GM20431 (cell line): ENCODE results near the gene ATXN2.
"Not testable (repeated sequence)": the region's sequence is repeated elsewhere in the genome, so short reads cannot be mapped to it uniquely, and the experiment has no call there.

Experiments used
- in situ Hi-C: fragments of 300-500 bp; cut with MseI, MboI; formaldehyde crosslinking; loops from one replicate; pipeline ENCODE4 v1.15.0; 2020; ENCODE audit warnings: low sequenced_read_pairs; ENCODE audit not compliant: unreplicated experiment

Gene ATXN2

GRCh38 chr12:111519083-111519482, 80.0 kb downstream of the ATXN2 start:
- in situ Hi-C loops, result no loop called here

GRCh38 chr12:111507719-111508118, 91.4 kb downstream of the ATXN2 start:
- in situ Hi-C loops, result not testable (repeated sequence)

DNA sequence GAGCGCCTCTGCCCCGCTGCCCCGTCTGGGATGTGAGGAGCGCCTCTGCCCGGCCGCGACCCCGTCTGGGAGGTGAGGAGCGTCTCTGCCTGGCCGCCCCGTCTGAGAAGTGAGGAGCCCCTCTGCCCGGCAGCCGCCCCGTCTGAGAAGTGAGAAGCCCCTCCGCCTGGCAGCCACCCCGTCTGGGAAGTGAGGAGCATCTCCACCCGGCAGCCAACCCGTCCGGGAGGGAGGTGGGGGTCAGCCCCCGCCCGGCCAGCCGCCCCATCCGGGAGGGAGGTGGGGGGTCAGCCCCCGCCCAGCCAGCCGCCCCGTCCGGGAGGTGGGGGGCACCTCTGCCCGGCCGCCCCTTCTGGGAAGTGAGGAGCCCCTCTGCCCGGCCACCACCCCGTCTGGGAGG, 91.9 kb downstream of the ATXN2 start:
- in situ Hi-C loops, result not testable (repeated sequence)

DNA sequence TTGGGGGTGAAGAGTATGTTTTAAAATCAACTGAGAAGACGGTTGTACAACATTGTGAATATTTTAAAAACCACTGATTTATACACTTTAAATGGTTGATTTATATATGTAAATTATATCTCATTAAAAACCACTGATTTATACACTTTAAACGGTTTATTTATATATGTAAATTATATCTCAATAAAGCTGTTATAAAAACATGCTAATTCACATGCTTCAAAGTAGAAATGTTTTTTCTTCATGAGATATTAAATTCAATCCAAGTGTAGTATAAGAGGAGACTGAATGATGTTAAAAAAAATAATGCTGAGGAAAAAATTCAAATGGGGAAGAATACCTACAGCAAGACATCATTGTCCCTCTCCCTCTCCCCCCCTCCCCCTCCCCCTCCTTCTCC, 92.9 kb downstream of the ATXN2 start:
- in situ Hi-C loops, result no loop called here

DNA sequence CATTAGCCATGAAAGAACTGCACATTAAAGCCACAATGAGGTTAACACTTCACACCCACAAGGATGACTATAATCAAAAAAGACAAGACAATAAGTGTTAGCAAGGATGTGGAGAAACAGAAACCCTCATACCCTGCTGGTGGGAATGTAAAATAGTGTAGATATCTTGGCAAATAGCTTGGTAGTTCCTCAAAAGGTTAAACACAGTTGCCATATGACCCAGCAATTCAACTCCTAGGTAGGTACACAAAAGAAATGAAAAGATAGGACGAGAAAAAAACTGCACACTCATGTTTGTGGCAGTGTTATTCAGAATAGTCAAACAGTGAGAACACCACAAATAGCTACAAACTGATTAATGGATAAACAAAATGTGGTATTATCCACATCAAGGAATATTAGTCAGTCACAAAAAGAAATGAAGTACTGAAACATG, 93.5 kb downstream of the ATXN2 start:
- in situ Hi-C loops, result no loop called here

DNA sequence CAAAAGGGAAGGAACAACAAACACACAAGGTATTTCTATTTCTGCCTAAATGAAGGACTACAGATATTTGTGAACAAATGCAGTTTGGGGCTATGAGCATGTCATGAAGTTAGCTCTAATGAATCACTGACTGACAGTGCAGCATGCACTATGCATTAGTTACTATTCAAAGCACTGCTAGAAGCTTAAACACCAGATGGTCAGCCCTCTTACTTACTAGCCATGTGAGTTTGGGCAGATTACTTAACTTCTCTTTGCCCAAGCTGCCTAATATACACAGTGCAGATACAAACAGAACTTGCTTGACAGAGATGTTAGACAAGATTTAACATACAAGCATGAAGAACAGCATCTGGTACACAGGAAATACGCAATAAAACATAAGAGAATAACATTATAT, 96.0 kb downstream of the ATXN2 start:
- in situ Hi-C loops, result no loop called here

GRCh38 chr12:111494676-111495075, 104.4 kb downstream of the ATXN2 start:
- in situ Hi-C loops, result no loop called here

- in situ Hi-C loops, result not testable (repeated sequence)
These were observed 106.1 kb downstream of the ATXN2 start for GRCh38 chr12:111492979-111493378.

GRCh38 chr12:111488798-111489197, 110.3 kb downstream of the ATXN2 start:
- in situ Hi-C loops, result no loop called here

DNA sequence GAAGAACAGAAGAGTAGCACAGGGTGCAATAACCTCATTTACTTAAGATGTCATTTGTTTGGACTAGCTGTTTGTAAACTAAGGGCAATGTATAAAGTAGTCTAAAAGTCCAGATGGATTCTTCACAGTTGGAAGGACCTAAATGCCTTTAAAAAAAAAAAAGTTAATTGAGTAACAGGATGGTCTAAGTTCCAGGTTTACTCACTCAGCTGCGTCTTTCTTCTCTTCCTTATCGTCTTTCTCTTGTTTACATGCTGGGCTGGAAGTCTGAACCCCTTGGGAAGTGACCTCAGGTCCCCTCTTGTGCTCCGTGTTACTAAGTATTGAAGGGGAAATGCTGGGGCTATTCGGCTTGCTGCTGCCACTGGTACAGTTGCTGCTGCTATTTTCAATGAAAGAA, 110.8 kb downstream of the ATXN2 start:
- in situ Hi-C loops, result no loop called here

DNA sequence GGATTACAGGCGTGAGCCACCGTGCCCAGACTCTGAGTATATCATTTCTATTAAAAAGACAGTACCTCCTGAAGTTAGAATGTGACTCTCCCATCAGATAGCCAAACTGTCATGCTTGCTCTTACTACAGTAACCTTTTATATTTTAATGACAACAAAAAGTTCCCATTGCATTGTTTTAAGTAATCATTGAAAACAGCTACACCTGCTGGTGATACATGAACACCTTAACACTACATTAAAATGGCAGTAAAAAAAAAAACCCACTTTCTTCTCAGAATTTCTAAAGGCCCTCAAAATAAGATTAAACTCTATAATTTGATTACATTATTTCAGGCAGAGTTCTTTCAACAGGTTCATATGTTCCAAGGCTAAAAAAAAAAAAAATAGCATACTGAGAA, 116.7 kb downstream of the ATXN2 start:
- in situ Hi-C loops, result no loop called here

DNA sequence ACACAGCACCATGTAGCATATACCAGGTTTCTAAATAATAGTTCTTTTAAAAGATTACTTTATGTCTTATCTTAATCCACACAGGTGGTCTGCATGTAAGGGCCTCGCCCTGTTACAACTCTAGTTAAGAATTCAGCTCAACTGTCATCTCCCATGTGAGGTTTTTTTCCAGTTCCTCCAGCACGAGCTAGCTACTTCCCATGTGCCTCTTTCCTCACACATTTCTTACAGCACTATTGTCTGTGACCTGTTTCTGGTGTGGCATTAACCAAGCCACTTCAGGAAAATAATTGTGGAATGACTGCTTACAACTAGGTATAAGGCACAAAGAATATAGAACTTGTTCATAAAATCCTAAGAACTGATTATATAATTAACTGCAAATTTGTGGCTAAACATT, 127.9 kb downstream of the ATXN2 start:
- in situ Hi-C loops, result no loop called here

DNA sequence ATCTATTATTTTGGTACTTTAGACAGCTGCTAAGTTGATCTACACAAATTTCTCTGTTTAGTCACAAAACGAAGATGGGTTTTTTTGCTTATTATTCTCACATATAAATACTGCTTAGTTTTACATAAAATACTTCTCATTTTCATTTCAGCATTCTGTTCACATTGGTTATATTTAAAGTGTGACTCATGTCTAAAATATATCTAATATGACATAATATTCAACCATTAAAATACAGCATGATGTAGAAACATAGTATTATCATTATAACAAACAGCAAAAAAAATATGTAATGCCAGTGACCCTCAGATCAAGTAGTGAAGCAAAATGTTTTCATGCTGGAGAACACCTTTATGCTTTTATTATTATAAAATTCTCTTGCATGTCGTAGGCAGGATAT, 129.7 kb downstream of the ATXN2 start:
- in situ Hi-C loops, result no loop called here

GRCh38 chr12:111467857-111468241, 131.3 kb downstream of the ATXN2 start:
- in situ Hi-C loops, result no loop called here

DNA sequence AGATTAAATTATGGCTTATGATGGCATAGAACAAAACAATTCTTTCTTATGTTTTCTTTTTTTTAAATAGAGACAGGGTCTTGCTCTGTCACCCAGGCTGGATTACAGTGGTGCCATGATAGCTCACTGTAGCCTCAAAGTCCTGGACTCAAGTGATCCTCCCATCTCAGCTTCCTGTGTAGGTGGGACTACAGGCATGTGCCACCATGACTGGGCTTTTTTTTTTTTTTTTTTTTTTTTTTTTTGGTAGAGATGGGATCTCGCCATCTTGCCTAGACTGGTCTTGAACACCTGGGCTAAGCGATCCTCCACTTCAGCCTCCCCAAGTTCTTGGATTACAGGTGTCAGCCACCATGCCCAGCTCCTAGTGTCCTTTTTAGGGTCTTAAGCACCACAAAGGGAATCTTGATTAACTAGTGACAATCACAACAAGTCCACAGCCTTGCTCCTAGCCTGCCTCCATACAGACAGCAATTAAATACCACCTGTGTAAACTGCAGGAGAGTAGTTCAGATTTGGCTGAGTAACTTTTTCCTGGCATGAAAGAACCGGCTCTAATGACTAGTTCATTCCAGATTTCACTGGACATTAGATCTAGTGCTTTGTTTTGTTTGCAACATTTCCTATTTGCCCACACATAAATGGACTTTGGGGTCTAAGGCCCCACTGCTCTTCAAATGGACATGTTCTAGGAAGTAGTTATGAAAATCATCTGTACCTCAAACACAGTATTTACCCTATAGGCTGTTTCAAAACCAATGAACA, 131.8 kb downstream of the ATXN2 start:
- in situ Hi-C loops, result no loop called here

DNA sequence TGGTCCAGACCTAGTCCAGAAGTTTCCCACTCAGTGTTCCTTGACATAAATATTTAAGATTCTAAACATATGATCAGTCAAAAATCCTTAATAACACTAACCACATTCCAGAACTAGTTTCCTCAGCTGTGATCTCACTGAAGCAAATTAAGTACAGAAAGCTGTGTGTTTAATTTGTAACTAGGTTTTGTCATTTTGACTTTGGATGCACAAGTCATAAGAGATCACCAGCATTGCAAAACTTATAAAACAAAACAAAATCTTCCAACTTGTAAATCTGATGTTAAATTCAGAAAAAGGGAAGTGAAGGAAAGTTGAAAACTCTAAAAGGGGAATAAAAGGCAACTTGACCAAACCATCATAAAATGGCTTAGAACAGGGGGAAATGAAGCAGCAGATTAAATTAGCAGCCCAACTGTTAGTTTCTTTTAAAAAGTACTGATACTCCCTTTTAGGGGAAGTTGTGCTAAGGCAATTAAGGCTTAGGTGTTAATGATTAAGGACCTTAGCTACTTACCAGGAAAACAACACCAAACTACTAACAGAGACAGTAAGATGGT, 136.8 kb downstream of the ATXN2 start:
- in situ Hi-C loops, result no loop called here

DNA sequence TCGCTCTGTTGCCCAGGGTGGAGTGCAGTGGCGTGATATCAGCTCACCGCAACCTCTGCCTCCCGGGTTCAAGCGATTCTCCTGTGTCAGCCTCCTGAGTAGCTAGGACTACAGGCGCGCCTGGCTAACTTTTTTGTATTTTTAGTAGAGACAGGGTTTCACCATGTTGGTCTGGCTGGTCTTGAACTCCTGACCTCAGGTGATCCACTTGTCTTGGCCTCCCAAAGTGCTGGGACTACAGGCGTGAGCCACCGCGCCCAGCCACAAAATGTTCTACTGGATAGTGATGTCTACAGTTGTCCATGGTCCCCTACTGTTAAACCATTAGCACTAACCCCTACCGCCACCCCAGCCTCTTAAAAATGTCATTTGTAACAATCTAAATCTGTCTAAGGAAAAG, 139.0 kb downstream of the ATXN2 start:
- in situ Hi-C loops, result not testable (repeated sequence)

- in situ Hi-C loops, result no loop called here
These were observed 140.5 kb downstream of the ATXN2 start for GRCh38 chr12:111458546-111459172.

DNA sequence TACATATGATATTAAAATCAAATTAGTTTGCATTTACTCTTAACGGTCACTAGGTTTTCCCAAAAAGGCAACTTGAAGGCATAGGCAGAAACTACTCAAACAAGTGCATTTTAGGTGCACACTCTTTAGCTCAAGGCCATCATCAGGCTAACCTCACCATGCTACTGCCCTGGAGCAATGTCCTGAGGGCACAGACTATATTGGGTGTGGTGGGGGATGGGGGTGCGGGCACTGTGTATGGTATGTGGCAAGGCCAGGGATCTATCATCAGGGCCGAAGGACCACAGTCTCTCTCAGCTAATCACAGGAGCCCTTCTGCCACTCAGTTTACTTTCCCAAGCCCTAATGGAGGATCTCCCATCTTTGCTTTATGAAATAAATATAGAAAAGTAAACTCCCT, 141.5 kb downstream of the ATXN2 start:
- in situ Hi-C loops, result no loop called here

- in situ Hi-C loops, result no loop called here
These were observed 142.0 kb downstream of the ATXN2 start for GRCh38 chr12:111457071-111457470.

- in situ Hi-C loops, result no loop called here
These were observed 143.4 kb downstream of the ATXN2 start for GRCh38 chr12:111455448-111456320.
